Measurements from ENCODE around the gene ADISSP. TPM values are rescaled to one million over a fixed set of nuclear protein-coding genes. Genes with fewer than 3 reads are reported as not detected.
A peak's percentile ranks its signal among the peaks of the same experiment; 100 is the strongest.

Gene ADISSP
- total and polyA plus RNA-seq, 2 donors, result 21.4 to 23.6 TPM

DNA sequence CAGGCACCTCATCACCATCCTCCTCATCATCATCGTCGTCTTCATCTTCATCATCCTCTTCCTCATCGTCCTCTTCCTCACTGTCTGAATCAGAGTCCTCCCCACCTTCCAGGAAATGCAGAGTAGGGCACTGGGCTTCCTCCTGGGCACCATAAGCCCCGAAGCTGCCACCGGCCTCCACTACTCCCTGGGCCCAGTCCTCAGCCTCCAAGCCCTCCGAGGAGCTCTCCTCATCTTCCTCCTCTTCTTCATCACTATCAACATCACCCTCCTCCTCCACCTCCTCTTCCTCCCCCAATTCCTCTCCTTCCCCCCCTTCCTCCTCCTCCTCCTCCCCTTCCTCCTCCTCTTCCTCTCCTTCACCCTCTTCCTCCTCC, 17.3 kb upstream of the ADISSP start:
- Histone ChIP-seq H3K9me3 (ENCODE audit: control insufficient read depth in 2 of 2, insufficient read depth in 1 of 2, low read length in 1 of 2) (no peaks in the 10 kb centered on the region), H3K36me3 (ENCODE audit: control insufficient read depth in 2 of 2, insufficient read depth in 2 of 2, low read length in 1 of 2) (peaks cover 0 to 6% of the 10 kb centered on the region in 2 donors), H3K27ac (ENCODE audit: low read depth in 1 of 2, low read length in 1 of 2) (no peak overlapping the region), H3K4me3 (ENCODE audit: low read length in 2 of 2) (no peak overlapping the region), H3K4me1 (ENCODE audit: control insufficient read depth in 2 of 2, insufficient read depth in 2 of 2, low read length in 2 of 2) (peaks cover 14 to 16% of the 10 kb centered on the region in 2 donors), H3K27me3 (ENCODE audit: control insufficient read depth in 2 of 2, insufficient read depth in 1 of 2, low read length in 1 of 2) (peaks cover 7 to 18% of the 10 kb centered on the region in 2 donors)
- no peak for DNase-seq (ENCODE audit: low read depth in 6 of 9, low spot score in 9 of 9)
- WGBS, result 95% methylated on average over 6 of the region's 6 CpGs

DNA sequence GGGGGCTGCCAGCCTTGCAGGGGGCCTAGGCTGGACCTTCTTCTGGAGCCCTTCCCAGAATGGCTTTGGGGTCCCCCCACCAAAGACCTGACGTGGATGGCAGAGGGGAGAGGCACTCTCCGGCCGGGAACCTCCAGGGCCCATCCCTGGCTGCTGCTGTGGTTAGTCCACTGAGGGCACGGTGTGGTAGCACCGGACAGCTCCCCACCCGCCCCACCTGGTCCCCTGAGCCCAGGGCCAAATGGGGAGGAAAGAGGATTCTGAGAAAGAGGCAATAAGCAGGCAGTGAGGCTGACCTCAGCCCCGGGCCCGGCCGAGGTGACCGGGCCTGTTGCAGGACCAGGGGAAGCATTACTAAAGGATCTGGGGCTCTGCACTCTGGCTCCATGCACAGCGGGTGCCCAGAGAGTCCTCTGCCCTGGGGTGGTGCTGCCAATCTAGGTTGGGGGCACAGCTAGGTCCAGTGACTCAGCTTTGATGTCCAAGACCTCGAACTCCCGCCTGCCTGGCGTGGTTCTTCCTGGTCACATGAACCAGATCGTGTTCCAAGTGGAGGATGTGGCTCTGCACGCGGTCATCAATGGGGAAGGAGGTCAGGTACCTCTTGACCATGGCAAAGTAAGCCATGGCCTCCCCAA, 16.8 kb upstream of the ADISSP start:
- H3K4me3 ChIP-seq (ENCODE audit: low read length in 2 of 2), result no peak overlapping the region
- H3K9me3 ChIP-seq (ENCODE audit: control insufficient read depth in 2 of 2, insufficient read depth in 1 of 2, low read length in 1 of 2), result no peaks in the 10 kb centered on the region
- peaks cover 10 to 23% of the 10 kb centered on the region in 2 donors for H3K27me3 ChIP-seq (ENCODE audit: control insufficient read depth in 2 of 2, insufficient read depth in 1 of 2, low read length in 1 of 2)
- peaks cover 0 to 6% of the 10 kb centered on the region in 2 donors for H3K36me3 ChIP-seq (ENCODE audit: control insufficient read depth in 2 of 2, insufficient read depth in 2 of 2, low read length in 1 of 2)
- 95% methylated on average over 17 of the region's 17 CpGs for WGBS
- H3K27ac ChIP-seq (ENCODE audit: low read depth in 1 of 2, low read length in 1 of 2), result no peak overlapping the region
- DNase-seq (ENCODE audit: low read depth in 6 of 9, low spot score in 9 of 9), result no peak
- H3K4me1 ChIP-seq (ENCODE audit: control insufficient read depth in 2 of 2, insufficient read depth in 2 of 2, low read length in 2 of 2), result peaks cover 14 to 16% of the 10 kb centered on the region in 2 donors

DNA sequence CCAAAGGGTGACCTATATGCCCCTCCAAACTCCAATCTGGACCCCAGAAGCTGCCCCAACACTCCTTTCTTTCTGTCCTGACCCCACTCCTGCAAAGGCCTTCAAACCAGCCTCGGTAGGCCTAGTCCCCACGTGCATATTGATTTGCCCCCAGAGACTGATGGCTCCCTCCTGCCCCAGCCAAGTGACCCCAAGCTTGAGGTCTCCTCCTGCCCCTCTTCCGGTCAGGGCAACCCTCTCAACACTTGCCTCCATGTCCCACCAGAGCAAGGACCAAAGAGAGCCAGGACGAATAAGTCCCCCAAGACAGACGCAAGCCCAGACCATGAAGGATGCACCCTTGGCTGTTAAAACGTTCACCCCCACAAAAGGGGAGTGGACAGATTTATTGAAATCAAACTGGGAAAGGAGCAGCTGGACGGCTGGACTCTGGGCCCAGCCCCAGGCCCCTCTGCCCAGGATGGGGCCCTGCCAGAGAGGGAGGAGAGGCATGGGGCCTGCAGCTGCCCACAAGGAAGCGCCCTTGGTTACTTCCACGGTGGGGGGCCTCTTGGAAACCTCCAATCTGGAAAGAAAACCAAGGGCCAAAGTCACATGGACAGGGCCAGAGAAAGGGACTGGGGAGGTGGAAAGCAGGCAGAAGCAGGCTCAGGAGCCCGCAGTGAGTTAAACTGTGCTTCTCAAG, 16.1 kb upstream of the ADISSP start:
- peaks cover 12 to 16% of the 10 kb centered on the region in 2 donors for H3K4me1 ChIP-seq (ENCODE audit: control insufficient read depth in 2 of 2, insufficient read depth in 2 of 2, low read length in 2 of 2)
- WGBS, result 97% methylated on average over 10 of the region's 10 CpGs
- no peak overlapping the region for H3K27ac ChIP-seq (ENCODE audit: low read depth in 1 of 2, low read length in 1 of 2)

DNA sequence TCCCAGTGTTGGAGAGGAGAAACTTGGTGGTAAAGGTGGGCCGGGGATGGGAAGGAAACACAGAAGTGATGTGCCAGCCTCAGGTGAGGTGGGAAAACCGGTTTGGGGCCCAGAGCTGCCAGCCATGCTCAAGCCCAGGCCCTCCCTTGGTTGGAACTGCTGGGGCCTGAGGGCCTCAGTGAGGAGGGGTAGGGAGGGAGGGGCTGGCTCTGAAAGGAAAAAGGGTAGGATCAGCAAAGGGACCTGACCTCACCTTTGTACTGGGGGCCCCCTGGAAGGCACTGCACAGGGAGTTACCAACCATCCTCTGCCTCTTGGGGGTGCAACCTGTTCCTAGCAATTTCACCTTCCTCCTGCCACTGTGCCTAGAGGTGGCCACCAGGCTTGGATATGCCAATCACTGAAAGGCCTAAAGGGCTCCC, 15.5 kb upstream of the ADISSP start:
- DNase-seq (ENCODE audit: low read depth in 6 of 9, low spot score in 9 of 9), result no peak
- peaks cover 0 to 6% of the 10 kb centered on the region in 2 donors for H3K36me3 ChIP-seq (ENCODE audit: control insufficient read depth in 2 of 2, insufficient read depth in 2 of 2, low read length in 1 of 2)
- no peaks in the 10 kb centered on the region for H3K9me3 ChIP-seq (ENCODE audit: control insufficient read depth in 2 of 2, insufficient read depth in 1 of 2, low read length in 1 of 2)
- no peak overlapping the region for H3K4me3 ChIP-seq (ENCODE audit: low read length in 2 of 2)
- no peak overlapping the region for H3K27ac ChIP-seq (ENCODE audit: low read depth in 1 of 2, low read length in 1 of 2)
- WGBS, result 89% methylated on average over 2 of the region's 2 CpGs
- peaks cover 21 to 36% of the 10 kb centered on the region in 2 donors for H3K27me3 ChIP-seq (ENCODE audit: control insufficient read depth in 2 of 2, insufficient read depth in 1 of 2, low read length in 1 of 2)
- H3K4me1 ChIP-seq (ENCODE audit: control insufficient read depth in 2 of 2, insufficient read depth in 2 of 2, low read length in 2 of 2), result peaks cover 12 to 19% of the 10 kb centered on the region in 2 donors

More for the DNA sequence above, 16.1 kb upstream of the ADISSP start:
- no peak for DNase-seq (ENCODE audit: low read depth in 6 of 9, low spot score in 9 of 9)
- Histone ChIP-seq H3K27me3 (ENCODE audit: control insufficient read depth in 2 of 2, insufficient read depth in 1 of 2, low read length in 1 of 2) (peaks cover 16 to 30% of the 10 kb centered on the region in 2 donors), H3K4me3 (ENCODE audit: low read length in 2 of 2) (no peak overlapping the region), H3K9me3 (ENCODE audit: control insufficient read depth in 2 of 2, insufficient read depth in 1 of 2, low read length in 1 of 2) (no peaks in the 10 kb centered on the region), H3K36me3 (ENCODE audit: control insufficient read depth in 2 of 2, insufficient read depth in 2 of 2, low read length in 1 of 2) (peaks cover 0 to 6% of the 10 kb centered on the region in 2 donors)

DNA sequence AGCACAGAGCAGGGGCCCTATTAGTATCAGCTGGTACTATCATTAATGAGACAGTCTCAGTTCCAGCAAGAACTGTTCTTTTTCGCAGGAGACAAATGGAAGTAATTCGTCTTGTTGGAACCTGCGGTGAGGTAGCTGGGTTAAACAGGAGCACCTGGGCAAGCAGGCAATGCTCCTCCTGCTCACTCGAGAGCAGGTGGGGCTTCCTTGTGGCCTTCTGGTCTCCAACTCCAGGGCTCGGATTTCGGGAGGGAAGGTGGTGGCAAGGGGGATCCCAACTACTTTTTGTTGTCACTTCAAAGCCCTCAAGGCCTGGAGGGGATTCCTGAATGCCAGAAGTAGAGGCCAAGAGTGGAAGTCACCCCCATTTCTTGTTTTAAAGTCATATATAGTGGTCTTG, 15.0 kb upstream of the ADISSP start:
- WGBS, result 92% methylated on average over 6 of the region's 6 CpGs
- H3K4me1 ChIP-seq (ENCODE audit: control insufficient read depth in 2 of 2, insufficient read depth in 2 of 2, low read length in 2 of 2), result peaks cover 10 to 21% of the 10 kb centered on the region in 2 donors
- H3K27me3 ChIP-seq (ENCODE audit: control insufficient read depth in 2 of 2, insufficient read depth in 1 of 2, low read length in 1 of 2), result peaks cover 25 to 41% of the 10 kb centered on the region in 2 donors
- no peak for DNase-seq (ENCODE audit: low read depth in 6 of 9, low spot score in 9 of 9)
- no peak overlapping the region for H3K27ac ChIP-seq (ENCODE audit: low read depth in 1 of 2, low read length in 1 of 2)
- no peaks in the 10 kb centered on the region for H3K9me3 ChIP-seq (ENCODE audit: control insufficient read depth in 2 of 2, insufficient read depth in 1 of 2, low read length in 1 of 2)
- H3K36me3 ChIP-seq (ENCODE audit: control insufficient read depth in 2 of 2, insufficient read depth in 2 of 2, low read length in 1 of 2), result peaks cover 0 to 6% of the 10 kb centered on the region in 2 donors
- H3K4me3 ChIP-seq (ENCODE audit: low read length in 2 of 2), result no peak overlapping the region

DNA sequence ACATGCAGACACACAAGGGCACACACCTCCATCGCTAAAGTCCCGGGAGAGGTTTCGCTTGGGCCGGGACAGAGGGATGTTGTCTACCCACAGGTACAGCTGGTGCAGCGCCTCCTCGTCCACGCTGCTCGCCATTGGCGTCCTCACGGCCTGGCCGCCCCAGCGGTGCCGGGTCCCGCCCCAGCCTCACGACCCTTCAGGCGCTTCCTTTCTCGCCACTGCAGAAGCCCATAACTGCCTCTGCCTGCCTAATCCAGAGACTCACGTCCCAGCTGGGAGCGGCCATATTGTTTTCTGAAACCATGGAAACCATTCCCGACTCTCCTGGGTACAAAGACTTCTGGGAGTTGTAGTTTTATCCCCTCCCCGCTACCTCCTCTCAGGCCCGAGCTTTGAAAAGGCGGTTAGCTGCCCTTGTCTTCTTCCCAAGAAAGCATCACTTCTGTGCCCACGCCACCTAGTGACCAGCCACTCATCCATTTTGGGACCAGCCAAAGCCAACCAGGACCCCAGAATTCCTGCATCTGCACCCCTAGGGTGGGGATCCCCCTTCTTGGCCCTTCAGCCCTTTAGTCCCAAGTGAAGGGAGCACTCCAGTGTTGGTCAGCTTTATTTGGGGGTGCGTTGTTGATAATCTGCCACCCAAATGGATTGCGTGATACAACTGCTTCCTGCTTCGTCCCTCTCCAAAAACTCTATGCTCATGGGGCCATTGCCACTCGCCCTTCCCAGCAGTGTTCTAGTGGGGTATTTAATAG, 13.8 kb upstream of the ADISSP start, which contains the start of gene SPEF1:
TSS of gene SPEF1 (minus strand) at position 296 of the 758 bp plus-strand sequence. CDS start at position 135, 161 bp downstream.
- Histone ChIP-seq H3K4me3 (ENCODE audit: low read length in 2 of 2) (peak within 1 kb of the TSS in 1 of 2 donors; percentile 29), H3K4me1 (ENCODE audit: control insufficient read depth in 2 of 2, insufficient read depth in 2 of 2, low read length in 2 of 2) (peaks cover 11 to 25% of the 10 kb centered on the region in 2 donors), H3K36me3 (ENCODE audit: control insufficient read depth in 2 of 2, insufficient read depth in 2 of 2, low read length in 1 of 2) (peaks cover 0 to 6% of the 10 kb centered on the region in 2 donors), H3K9me3 (ENCODE audit: control insufficient read depth in 2 of 2, insufficient read depth in 1 of 2, low read length in 1 of 2) (no peaks in the 10 kb centered on the region), H3K27ac (ENCODE audit: low read depth in 1 of 2, low read length in 1 of 2) (no peak within 1 kb of the TSS), H3K27me3 (ENCODE audit: control insufficient read depth in 2 of 2, insufficient read depth in 1 of 2, low read length in 1 of 2) (peaks cover 30 to 53% of the 10 kb centered on the region in 2 donors)
- WGBS, result 22% methylated on average over 28 of the region's 28 CpGs
- DNase-seq (ENCODE audit: low read depth in 6 of 9, low spot score in 9 of 9), result peak in 4 of 9 donors; percentile 46 to 75 (median 62)

DNA sequence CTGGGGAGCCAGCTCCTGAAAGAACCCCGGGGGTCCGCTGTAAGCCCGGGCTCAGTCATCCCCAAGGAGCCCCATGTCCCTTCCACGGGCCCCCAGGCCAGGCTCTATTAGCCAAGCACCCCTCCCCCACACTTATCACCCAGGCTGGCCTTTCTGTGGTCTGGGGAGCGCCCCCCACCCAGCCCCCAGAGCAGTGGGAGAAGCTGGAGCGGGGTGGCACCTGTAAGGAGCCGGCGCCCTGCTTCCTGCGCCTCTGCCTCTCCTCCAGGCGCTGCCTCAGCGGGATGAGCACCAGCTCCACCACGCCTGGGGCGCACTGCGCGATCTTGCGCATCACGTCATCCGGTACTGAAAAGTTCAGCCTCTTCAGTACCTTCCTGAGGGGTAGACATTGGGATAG, 11.4 kb upstream of the ADISSP start:
- DNase-seq (ENCODE audit: low read depth in 6 of 9, low spot score in 9 of 9), result no peak
- no peaks in the 10 kb centered on the region for H3K36me3 ChIP-seq (ENCODE audit: control insufficient read depth in 2 of 2, insufficient read depth in 2 of 2, low read length in 1 of 2)
- no peak overlapping the region for H3K4me3 ChIP-seq (ENCODE audit: low read length in 2 of 2)
- H3K27me3 ChIP-seq (ENCODE audit: control insufficient read depth in 2 of 2, insufficient read depth in 1 of 2, low read length in 1 of 2), result peaks cover 30 to 65% of the 10 kb centered on the region in 2 donors
- WGBS, result 31% methylated on average over 18 of the region's 18 CpGs
- peaks cover 0 to 2% of the 10 kb centered on the region in 2 donors for H3K9me3 ChIP-seq (ENCODE audit: control insufficient read depth in 2 of 2, insufficient read depth in 1 of 2, low read length in 1 of 2)
- peaks cover 9 to 22% of the 10 kb centered on the region in 2 donors for H3K4me1 ChIP-seq (ENCODE audit: control insufficient read depth in 2 of 2, insufficient read depth in 2 of 2, low read length in 2 of 2)
- H3K27ac ChIP-seq (ENCODE audit: low read depth in 1 of 2, low read length in 1 of 2), result no peak overlapping the region

DNA sequence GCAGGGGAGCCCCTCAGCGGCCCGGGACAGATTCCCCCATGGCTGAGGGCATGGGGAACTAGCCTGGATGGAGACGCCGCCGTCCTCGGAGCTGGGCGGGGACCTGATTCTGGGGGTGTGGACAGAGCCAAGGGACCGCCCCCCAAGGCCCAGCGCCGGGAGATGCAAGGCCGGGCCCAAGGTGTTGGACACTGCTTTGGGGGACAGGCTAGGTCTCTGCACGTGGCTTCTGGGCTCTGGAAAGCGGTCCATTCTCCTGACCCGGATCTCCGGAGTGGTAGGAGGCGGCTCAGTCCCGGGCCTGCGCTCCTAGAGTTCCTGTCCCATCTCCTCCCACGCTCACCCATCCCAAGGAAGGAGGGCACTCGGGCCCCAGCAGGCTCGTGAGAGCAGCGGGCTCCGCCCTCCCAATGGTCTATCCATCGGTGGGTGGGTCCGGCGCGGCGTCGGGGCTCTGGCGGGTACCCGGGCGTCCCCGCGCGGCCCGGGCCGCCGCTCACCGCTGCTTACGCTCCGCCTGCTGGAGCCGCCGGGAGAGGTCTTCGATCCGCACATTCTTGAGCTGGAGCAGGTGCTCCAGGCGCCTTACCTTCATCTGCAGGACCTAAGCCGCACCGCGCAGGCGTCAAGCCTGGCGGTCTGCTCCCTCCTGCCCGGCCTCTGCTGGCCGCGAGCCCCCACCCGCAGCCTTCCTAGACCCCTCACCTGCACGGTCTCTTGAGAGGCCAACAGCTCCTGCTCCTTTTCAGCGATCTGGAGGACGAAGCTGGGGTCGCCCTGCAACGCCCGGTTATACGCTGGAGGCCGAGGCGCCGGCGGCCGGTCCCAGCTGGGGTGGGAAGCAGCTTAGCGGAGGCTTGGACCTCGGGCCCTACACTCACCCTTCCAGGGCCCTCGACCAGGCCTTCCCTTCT, 10.4 kb upstream of the ADISSP start:
- Histone ChIP-seq H3K36me3 (ENCODE audit: control insufficient read depth in 2 of 2, insufficient read depth in 2 of 2, low read length in 1 of 2) (no peaks in the 10 kb centered on the region), H3K4me1 (ENCODE audit: control insufficient read depth in 2 of 2, insufficient read depth in 2 of 2, low read length in 2 of 2) (peaks cover 9 to 22% of the 10 kb centered on the region in 2 donors), H3K9me3 (ENCODE audit: control insufficient read depth in 2 of 2, insufficient read depth in 1 of 2, low read length in 1 of 2) (peaks cover 0 to 2% of the 10 kb centered on the region in 2 donors), H3K27ac (ENCODE audit: low read depth in 1 of 2, low read length in 1 of 2) (no peak overlapping the region), H3K27me3 (ENCODE audit: control insufficient read depth in 2 of 2, insufficient read depth in 1 of 2, low read length in 1 of 2) (peaks cover 30 to 65% of the 10 kb centered on the region in 2 donors), H3K4me3 (ENCODE audit: low read length in 2 of 2) (peak overlapping the region in 1 of 2 donors; percentile 31)
- WGBS, result 3% methylated on average over 70 of the region's 70 CpGs
- no peak for DNase-seq (ENCODE audit: low read depth in 6 of 9, low spot score in 9 of 9)
